ENCODE data around the gene JPH2. TPM values are rescaled to one million over a fixed set of nuclear protein-coding genes. Genes with fewer than 3 reads are reported as not detected.

Gene JPH2
- total and polyA plus RNA-seq, 2 of the 4 experiments (the other 2 are of a cell fraction), result 0.44 to 0.54 TPM

- no peak overlapping the region for H2BK15ac ChIP-seq (ENCODE audit: low read depth, low read length)
- H2BK20ac ChIP-seq (ENCODE audit: low read depth, low read length), result no peak overlapping the region
- peaks cover 3% of the 10 kb centered on the region for H3K4me1 ChIP-seq (ENCODE audit: control insufficient read depth, insufficient read depth, low read length)
- POLR2A ChIA-PET (ENCODE audit: unreplicated experiment), result no interaction called here
- no peak overlapping the region for H4K5ac ChIP-seq (ENCODE audit: low read depth, low read length)
- no peak overlapping the region for H2BK120ac ChIP-seq (ENCODE audit: low read depth, low read length)
- H3K4me2 ChIP-seq (ENCODE audit: low read depth, low read length), result no peak overlapping the region
- no peak overlapping the region for H3K23ac ChIP-seq (ENCODE audit: low read depth, low read length)
- no peaks in the 10 kb centered on the region for H3K36me3 ChIP-seq (ENCODE audit: control insufficient read depth, insufficient read depth, low read length)
- in situ Hi-C loops (cut with MboI; ENCODE audit: low sequenced_read_pairs), result loop anchor here (10.0 kb wide), 1 partner anchor 636 kb away; the partner anchor contains the start of gene SRSF6
- no peak overlapping the region for H3K18ac ChIP-seq (ENCODE audit: low read depth, low read length)
- no CpG with 5 or more reads among the region's 4 CpGs for WGBS, 2 experiments (ENCODE audit: extremely low coverage in 2 of 2, insufficient read length in 1 of 2)
- ATAC-seq (ENCODE audit: low read depth), result no peak
- dilution Hi-C loops (cut with HindIII; ENCODE audit: low sequenced_read_pairs, unreplicated experiment), result no loop called here
- no peak overlapping the region for H2AK9ac ChIP-seq (replicated peaks; ENCODE audit: low read depth, low read length, poor library complexity)
- H2AFZ ChIP-seq (replicated peaks; ENCODE audit: low read length, poor library complexity), result no peak overlapping the region
- H2AK5ac ChIP-seq (ENCODE audit: low read depth, low read length), result no peak overlapping the region
- H4K8ac ChIP-seq (ENCODE audit: low read depth in 2 of 2, low read length in 2 of 2), result no peak overlapping the region
- no peak overlapping the region for H3K14ac ChIP-seq (replicated peaks; ENCODE audit: low read depth, low read length)
- CTCF ChIA-PET, result no interaction called here
- no peak overlapping the region for H2BK5ac ChIP-seq (ENCODE audit: low read depth, low read length, poor library complexity, severe bottlenecking)
- no peak overlapping the region for H3K4me3 ChIP-seq (ENCODE audit: insufficient read depth, low read depth, low read length)
- H3K9me1 ChIP-seq (ENCODE audit: insufficient read depth, low read length), result no peaks in the 10 kb centered on the region; the same call in 1 of the 2 replicates
- H4K20me1 ChIP-seq (ENCODE audit: insufficient read depth, low read length), result no peaks in the 10 kb centered on the region
- H3K4ac ChIP-seq (ENCODE audit: low read depth, low read length), result no peak overlapping the region
- no peak for TF ChIP-seq BHLHE40 (IDR thresholded peaks at IDR 0.05; ENCODE audit: low read depth, low read length)
- no peak for TF ChIP-seq CEBPB (IDR thresholded peaks at IDR 0.05; ENCODE audit: low read depth, low read length)
- no peak for TF ChIP-seq MAZ (IDR thresholded peaks at IDR 0.05; ENCODE audit: borderline replicate concordance, low read depth, low read length)
- TF ChIP-seq RAD21 (IDR thresholded peaks at IDR 0.05; ENCODE audit: low read length), result no peak
- TF ChIP-seq CTCF (conservative IDR thresholded peaks at IDR 0.05; ENCODE audit: low read depth, low read length), result no peak
- TF ChIP-seq FOS (IDR thresholded peaks at IDR 0.05; ENCODE audit: low read depth, low read length), result no peak
- TF ChIP-seq MAFK (IDR thresholded peaks at IDR 0.05; ENCODE audit: low read depth, low read length), result no peak
- no peak for TF ChIP-seq RFX5 (IDR thresholded peaks at IDR 0.05; ENCODE audit: low read depth, low read length)
- TF ChIP-seq USF2 (IDR thresholded peaks at IDR 0.05; ENCODE audit: low read depth, low read length), result no peak
- TF ChIP-seq SMC3 (IDR thresholded peaks at IDR 0.05; ENCODE audit: low read depth, low read length), result no peak
- no peak for TF ChIP-seq MXI1 (IDR thresholded peaks at IDR 0.05; ENCODE audit: borderline replicate concordance, low read depth, low read length)
- TF ChIP-seq NFE2L2 (IDR thresholded peaks at IDR 0.05; ENCODE audit: low read depth, low read length), result no peak
- TF ChIP-seq CHD1 (IDR thresholded peaks at IDR 0.05; ENCODE audit: low read depth, low read length), result no peak
- no peak for TF ChIP-seq POLR2A (IDR thresholded peaks at IDR 0.05; ENCODE audit: low read depth, low read length)
- no peak for TF ChIP-seq RCOR1 (IDR thresholded peaks at IDR 0.05; ENCODE audit: insufficient replicate concordance, low read length)
- TF ChIP-seq ELK1 (IDR thresholded peaks at IDR 0.05; ENCODE audit: borderline replicate concordance, low read depth, low read length), result no peak
- H4K91ac ChIP-seq (ENCODE audit: insufficient read depth, low read depth, low read length), result no peak overlapping the region
- peaks cover 2% of the 10 kb centered on the region; the same call in 1 of the 2 replicates for H3K27me3 ChIP-seq (ENCODE audit: control insufficient read depth, insufficient read depth, low read length)
- intact Hi-C loops (cut with micrococcal nuclease), result loop anchor here (5.0 kb wide), 1 partner anchor 644 kb away; no protein-coding TSS in a partner anchor
- no peak overlapping the region for H3K9ac ChIP-seq (ENCODE audit: low read depth, low read length)
- DNase-seq, result no peak
- no TSS peak for BruUV-seq (replicated peaks)
- H3K27ac ChIP-seq (ENCODE audit: insufficient read depth, low read length), result no peak overlapping the region
- no peaks in the 10 kb centered on the region for H3K79me1 ChIP-seq (ENCODE audit: low read depth in 1 of 2, low read length in 2 of 2)
- no peak overlapping the region for H3K56ac ChIP-seq (ENCODE audit: extremely low read depth, insufficient read depth, low read length)
- no peaks in the 10 kb centered on the region for H3K9me3 ChIP-seq (ENCODE audit: control insufficient read depth, insufficient read depth, low read length)
Observed at GRCh38 chr20:44091026-44091425, 96.0 kb downstream of the JPH2 start.
